ENCODE results near the gene PABPC1L. TPM values are rescaled to one million over a fixed set of nuclear protein-coding genes. Genes with fewer than 3 reads are reported as not detected.

Gene PABPC1L
- total RNA-seq, 3 donors from 2014 or later (not counting 1 experiment from before 2014, with no cell fraction given), result 31.7 to 64.9 (median 48.1) TPM

DNA sequence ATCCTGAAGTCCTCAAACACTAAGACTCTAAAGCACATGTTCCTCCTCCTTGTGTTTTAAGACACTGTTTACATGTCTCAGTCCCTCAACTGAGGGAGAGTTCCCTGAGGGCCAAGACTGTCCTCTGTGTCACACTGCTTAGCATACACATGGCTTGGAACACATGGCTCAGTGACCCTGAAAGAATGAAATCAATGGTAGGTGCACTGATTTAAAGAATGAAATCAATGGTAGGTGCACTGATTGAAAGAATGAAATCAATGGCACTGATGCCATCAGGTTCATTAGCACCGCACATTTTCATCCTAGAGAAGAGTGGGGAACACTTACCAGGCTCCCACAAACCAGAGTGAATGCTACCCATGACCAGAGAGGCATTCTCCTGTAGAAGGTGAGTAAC, 40.5 kb downstream of the PABPC1L start:
- ATAC-seq (no peak), DNase-seq (no peak)
- Histone ChIP-seq H3K4me3 (ENCODE audit: low read length) (no peak overlapping the region), H3K4me1 (ENCODE audit: control insufficient read depth, insufficient read depth, low read length) (no peaks in the 10 kb centered on the region), H3K9me3 (ENCODE audit: control insufficient read depth, insufficient read depth, low read length) (no peaks in the 10 kb centered on the region), H3K27ac (ENCODE audit: low read length) (no peak overlapping the region), H3K36me3 (ENCODE audit: control insufficient read depth, insufficient read depth, low read length) (peaks cover 67% of the 10 kb centered on the region), H3K27me3 (ENCODE audit: control insufficient read depth, insufficient read depth, low read length) (no peaks in the 10 kb centered on the region)
- Mint-ChIP-seq H3K4me3 (no peak overlapping the region), H3K27ac (no peak overlapping the region), H3K36me3 (no peaks in the 10 kb centered on the region), H3K27me3 (ENCODE audit: low read depth in 2 of 2) (no peaks in the 10 kb centered on the region), H3K9me3 (no peaks in the 10 kb centered on the region), H3K4me1 (peaks cover 0 to 26% of the 10 kb centered on the region in 2 donors)
- WGBS (ENCODE audit: insufficient coverage), result 100% methylated on average over 1 of the region's 1 CpG
- intact Hi-C loops (cut with micrococcal nuclease), result no loop called here
- TF ChIP-seq, protein P1, sequence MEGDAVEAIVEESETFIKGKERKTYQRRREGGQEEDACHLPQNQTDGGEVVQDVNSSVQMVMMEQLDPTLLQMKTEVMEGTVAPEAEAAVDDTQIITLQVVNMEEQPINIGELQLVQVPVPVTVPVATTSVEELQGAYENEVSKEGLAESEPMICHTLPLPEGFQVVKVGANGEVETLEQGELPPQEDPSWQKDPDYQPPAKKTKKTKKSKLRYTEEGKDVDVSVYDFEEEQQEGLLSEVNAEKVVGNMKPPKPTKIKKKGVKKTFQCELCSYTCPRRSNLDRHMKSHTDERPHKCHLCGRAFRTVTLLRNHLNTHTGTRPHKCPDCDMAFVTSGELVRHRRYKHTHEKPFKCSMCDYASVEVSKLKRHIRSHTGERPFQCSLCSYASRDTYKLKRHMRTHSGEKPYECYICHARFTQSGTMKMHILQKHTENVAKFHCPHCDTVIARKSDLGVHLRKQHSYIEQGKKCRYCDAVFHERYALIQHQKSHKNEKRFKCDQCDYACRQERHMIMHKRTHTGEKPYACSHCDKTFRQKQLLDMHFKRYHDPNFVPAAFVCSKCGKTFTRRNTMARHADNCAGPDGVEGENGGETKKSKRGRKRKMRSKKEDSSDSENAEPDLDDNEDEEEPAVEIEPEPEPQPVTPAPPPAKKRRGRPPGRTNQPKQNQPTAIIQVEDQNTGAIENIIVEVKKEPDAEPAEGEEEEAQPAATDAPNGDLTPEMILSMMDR (IDR thresholded peaks at IDR 0.05), result no peak

DNA sequence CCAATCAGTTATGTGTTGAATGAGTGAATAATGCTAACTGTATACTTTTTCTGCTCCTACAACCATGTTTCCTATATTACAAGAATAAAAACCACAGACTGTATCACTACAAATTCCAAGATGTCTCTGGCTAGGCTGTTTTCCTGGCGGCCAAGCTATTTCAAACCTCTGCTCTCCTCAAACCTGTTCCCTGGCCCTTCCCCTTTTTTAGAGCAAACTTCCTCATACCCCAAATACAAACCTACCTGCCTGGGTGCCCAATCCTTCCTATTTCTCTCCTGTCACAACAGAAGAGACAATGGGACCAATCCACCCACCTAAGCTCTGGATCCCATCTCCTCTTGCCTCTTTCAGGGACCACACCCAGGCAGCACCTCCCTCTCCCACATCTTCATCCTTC, 42.9 kb downstream of the PABPC1L start:
- intact Hi-C loops (cut with micrococcal nuclease), result no loop called here
- TF ChIP-seq, protein P1 (IDR thresholded peaks at IDR 0.05), result no peak
- 93% methylated on average over 1 of the region's 1 CpG for WGBS (ENCODE audit: insufficient coverage)
- H3K4me1 ChIP-seq (ENCODE audit: control insufficient read depth, insufficient read depth, low read length), result no peaks in the 10 kb centered on the region
- Mint-ChIP-seq H3K27me3 (ENCODE audit: low read depth in 2 of 2) (no peaks in the 10 kb centered on the region), H3K27ac (peak overlapping the region in 1 of 2 donors; percentile 2), H3K4me3 (no peak overlapping the region), H3K9me3 (no peaks in the 10 kb centered on the region), H3K36me3 (peaks cover 8% of the 10 kb centered on the region), H3K4me1 (peaks cover 3 to 30% of the 10 kb centered on the region in 2 donors)
- H3K27ac ChIP-seq (ENCODE audit: low read length), result no peak overlapping the region
- H3K36me3 ChIP-seq (ENCODE audit: control insufficient read depth, insufficient read depth, low read length), result peaks cover 63% of the 10 kb centered on the region
- ATAC-seq (no peak), DNase-seq (no peak)
- H3K9me3 ChIP-seq (ENCODE audit: control insufficient read depth, insufficient read depth, low read length), result no peaks in the 10 kb centered on the region
- H3K27me3 ChIP-seq (ENCODE audit: control insufficient read depth, insufficient read depth, low read length), result no peaks in the 10 kb centered on the region
- H3K4me3 ChIP-seq (ENCODE audit: low read length), result no peak overlapping the region

DNA sequence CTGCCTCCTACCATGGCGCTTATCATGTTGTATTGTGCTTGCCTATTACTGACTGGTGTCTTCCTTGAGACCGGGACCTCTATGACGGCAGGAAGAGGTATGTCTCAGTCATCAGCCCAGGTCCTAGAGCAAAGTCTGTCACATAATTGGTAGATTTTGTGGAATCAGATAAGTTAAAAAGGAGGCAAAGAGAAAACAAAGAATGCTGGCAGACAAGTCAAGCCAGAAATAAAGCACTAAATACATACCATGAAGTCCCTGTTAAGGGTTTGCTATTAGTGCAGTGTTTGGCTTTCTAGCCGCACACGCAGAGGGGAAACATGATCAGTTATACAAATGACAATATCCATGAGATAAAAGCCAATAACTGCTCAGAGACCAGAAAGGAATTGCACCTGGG, 44.4 kb downstream of the PABPC1L start:
- peaks cover 2% of the 10 kb centered on the region for H3K4me1 ChIP-seq (ENCODE audit: control insufficient read depth, insufficient read depth, low read length)
- Mint-ChIP-seq H3K27ac (no peak overlapping the region), H3K9me3 (no peaks in the 10 kb centered on the region), H3K4me3 (no peak overlapping the region), H3K27me3 (ENCODE audit: low read depth in 2 of 2) (no peaks in the 10 kb centered on the region), H3K4me1 (peaks cover 17 to 41% of the 10 kb centered on the region in 2 donors), H3K36me3 (peaks cover 8% of the 10 kb centered on the region)
- H3K9me3 ChIP-seq (ENCODE audit: control insufficient read depth, insufficient read depth, low read length), result no peaks in the 10 kb centered on the region
- H3K36me3 ChIP-seq (ENCODE audit: control insufficient read depth, insufficient read depth, low read length), result peaks cover 50% of the 10 kb centered on the region
- no peak for DNase-seq
- no peak overlapping the region for H3K4me3 ChIP-seq (ENCODE audit: low read length)
- H3K27ac ChIP-seq (ENCODE audit: low read length), result no peak overlapping the region
- no peaks in the 10 kb centered on the region for H3K27me3 ChIP-seq (ENCODE audit: control insufficient read depth, insufficient read depth, low read length)
- TF ChIP-seq, protein P1 (IDR thresholded peaks at IDR 0.05), result no peak
- 100% methylated on average over 5 of the region's 5 CpGs for WGBS (ENCODE audit: insufficient coverage)
- ATAC-seq, result no peak
- intact Hi-C loops (cut with micrococcal nuclease), result no loop called here

DNA sequence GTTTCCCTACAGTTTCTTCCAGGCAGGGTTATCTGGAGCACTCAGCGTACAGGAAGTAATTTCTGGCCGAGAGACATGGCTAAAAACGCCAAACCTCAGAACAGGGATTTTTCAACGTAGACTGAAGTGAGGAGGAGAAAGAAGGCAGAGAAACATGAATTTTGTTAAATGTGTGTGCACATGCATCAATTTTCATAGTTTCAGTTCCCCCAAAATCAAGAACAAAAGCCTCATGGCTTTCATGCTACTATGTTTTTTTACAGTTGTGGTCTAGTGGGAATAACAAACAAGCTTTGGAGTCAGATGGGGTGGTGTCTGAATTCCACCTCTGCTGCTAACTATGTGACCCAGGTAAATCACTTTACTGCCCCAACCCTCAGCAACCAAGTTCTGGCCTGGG, 45.4 kb downstream of the PABPC1L start:
- no peak for DNase-seq
- TF ChIP-seq, protein P1 (IDR thresholded peaks at IDR 0.05), result no peak
- no peaks in the 10 kb centered on the region for H3K9me3 Mint-ChIP-seq
- peaks cover 9% of the 10 kb centered on the region for H3K4me1 ChIP-seq (ENCODE audit: control insufficient read depth, insufficient read depth, low read length)
- H3K27me3 ChIP-seq (ENCODE audit: control insufficient read depth, insufficient read depth, low read length), result no peaks in the 10 kb centered on the region
- H3K9me3 ChIP-seq (ENCODE audit: control insufficient read depth, insufficient read depth, low read length), result no peaks in the 10 kb centered on the region
- H3K36me3 ChIP-seq (ENCODE audit: control insufficient read depth, insufficient read depth, low read length), result peaks cover 45% of the 10 kb centered on the region
- no peak overlapping the region for H3K4me3 ChIP-seq (ENCODE audit: low read length)
- no peak overlapping the region for H3K27ac Mint-ChIP-seq
- peaks cover 8% of the 10 kb centered on the region for H3K36me3 Mint-ChIP-seq
- WGBS (ENCODE audit: insufficient coverage), result 61% methylated on average over 4 of the region's 4 CpGs
- H3K27me3 Mint-ChIP-seq (ENCODE audit: low read depth in 2 of 2), result no peaks in the 10 kb centered on the region
- no peak overlapping the region for H3K4me3 Mint-ChIP-seq
- no peak overlapping the region for H3K27ac ChIP-seq (ENCODE audit: low read length)
- peaks cover 26 to 42% of the 10 kb centered on the region in 2 donors for H3K4me1 Mint-ChIP-seq
- no peak for ATAC-seq
- intact Hi-C loops (cut with micrococcal nuclease), result loop anchor here (5.0 kb wide), 2 partner anchors 37 to 142 kb away; no protein-coding TSS in a partner anchor
